ENCODE measurements around the gene NME4.
A peak's percentile ranks its signal among the peaks of the same experiment; 100 is the strongest.
"Not testable (repeated sequence)": the region's sequence is repeated elsewhere in the genome, so short reads cannot be mapped to it uniquely, and the experiment has no call there.

NME4 gene

GRCh38 chr16:397135-397661, at the start of gene NME4:
Gene NME4 (plus strand): TSS chr16:397199. CDS start chr16:397223, 24 bp downstream.
- DNase-seq (ENCODE audit: low spot score), result peak; percentile 78

DNA sequence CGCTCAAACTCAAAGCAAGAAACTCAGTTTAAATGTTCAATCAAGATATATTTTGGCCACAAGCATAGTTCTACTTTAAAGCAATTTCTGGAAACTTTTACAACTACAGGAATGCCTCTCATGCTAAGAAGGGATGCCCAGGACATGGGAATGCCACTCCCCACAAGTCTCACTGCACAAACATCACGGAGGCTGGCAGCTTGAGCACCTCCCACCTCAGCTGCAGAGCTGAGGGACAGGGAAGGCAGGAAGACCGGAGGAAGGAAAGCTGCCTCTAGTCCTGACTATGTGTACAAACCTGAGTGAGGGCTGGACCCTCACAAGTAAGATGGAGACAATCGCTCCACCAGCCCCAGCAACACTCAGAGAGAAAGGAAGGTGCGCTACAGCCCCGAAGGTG, 49.8 kb upstream of the NME4 start:
- no peak for DNase-seq (ENCODE audit: low spot score)

- DNase-seq (ENCODE audit: low spot score), result not testable (repeated sequence)
Measured at GRCh38 chr16:348495-348894, 48.5 kb upstream of the NME4 start.

DNA sequence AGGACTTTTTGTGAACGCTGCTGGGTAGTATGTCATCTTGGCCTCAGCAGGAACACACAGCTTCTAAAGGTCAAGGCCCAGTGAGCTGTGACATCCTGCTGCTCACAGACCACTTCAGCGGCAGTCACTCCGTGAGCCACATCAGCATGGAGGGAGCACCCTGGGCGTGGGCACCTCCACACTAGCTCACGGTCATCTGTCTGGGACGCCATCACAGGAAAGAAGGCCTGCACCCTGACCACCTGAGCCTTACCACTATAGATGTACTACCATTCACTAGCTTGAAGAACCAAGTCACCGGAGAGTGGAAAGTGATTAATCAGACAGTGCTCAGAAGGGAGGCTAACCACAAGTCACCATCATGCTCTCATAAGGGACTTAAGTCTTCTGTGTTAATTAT, 47.8 kb upstream of the NME4 start:
- no peak for DNase-seq (ENCODE audit: low spot score)

DNA sequence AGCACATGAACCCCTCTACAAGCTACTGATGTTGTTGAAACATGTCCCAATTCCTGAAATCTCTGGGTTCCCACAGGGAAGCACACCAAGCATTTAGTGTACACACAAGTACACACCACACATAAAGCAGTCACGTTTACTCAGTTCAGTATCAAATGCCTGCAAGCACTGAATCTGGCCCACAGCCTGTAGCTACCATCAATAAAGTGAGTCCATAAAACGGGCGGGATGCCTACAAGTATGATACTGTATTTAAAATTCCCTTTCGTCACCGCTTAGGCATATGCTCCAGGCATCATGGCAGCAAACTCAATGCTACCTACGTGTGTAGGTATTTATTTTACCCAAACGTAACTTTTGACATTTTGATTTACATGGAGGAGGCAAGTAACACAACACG, 46.8 kb upstream of the NME4 start:
- no peak for DNase-seq (ENCODE audit: low spot score)

- peak; percentile 71 for DNase-seq (ENCODE audit: low spot score)
Measured at GRCh38 chr16:351804-352520, 45.0 kb upstream of the NME4 start.

- peak; percentile 100 for DNase-seq (ENCODE audit: low spot score)
Measured at GRCh38 chr16:352547-353403, 44.2 kb upstream of the NME4 start, which contains the start of gene AXIN1. Gene AXIN1 (minus strand): TSS chr16:352723. CDS start chr16:347025, 5,698 bp downstream.

GRCh38 chr16:353404-354290, 43.4 kb upstream of the NME4 start:
- no peak for DNase-seq (ENCODE audit: low spot score)

DNA sequence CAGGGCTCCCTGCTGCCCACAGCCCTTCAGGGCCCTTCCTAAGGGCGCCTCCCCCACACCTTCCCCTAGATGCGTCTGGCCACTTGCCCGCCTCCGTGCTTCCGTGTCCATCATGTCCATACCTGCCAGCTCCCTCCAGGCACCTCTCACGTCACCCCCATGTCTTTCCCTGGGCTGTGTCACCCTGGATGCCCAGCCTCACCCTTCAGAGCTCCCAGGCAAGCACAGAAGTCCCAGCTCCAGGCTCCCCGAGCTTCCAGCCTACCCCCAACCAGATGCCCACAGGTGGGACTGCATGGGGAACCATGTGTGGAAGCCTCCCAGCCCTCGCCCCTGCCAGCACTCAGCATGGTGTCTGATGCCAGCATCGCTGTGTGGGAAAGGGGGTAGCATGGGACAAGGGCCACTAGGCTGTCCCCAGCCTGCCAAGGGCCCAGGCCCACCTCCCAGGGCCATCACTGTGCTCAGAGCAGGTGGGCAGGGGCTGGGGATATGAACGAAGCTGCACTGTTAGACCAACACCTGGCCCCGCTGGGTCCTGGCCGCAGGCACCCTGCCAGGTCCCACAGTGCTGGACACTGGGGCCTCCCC, 42.6 kb upstream of the NME4 start:
- DNase-seq (ENCODE audit: low spot score), result no peak

- no peak for DNase-seq (ENCODE audit: low spot score)
Measured at GRCh38 chr16:354971-355461, 42.0 kb upstream of the NME4 start.

- DNase-seq (ENCODE audit: low spot score), result no peak
Measured at GRCh38 chr16:356741-357140, 40.3 kb upstream of the NME4 start.

DNA sequence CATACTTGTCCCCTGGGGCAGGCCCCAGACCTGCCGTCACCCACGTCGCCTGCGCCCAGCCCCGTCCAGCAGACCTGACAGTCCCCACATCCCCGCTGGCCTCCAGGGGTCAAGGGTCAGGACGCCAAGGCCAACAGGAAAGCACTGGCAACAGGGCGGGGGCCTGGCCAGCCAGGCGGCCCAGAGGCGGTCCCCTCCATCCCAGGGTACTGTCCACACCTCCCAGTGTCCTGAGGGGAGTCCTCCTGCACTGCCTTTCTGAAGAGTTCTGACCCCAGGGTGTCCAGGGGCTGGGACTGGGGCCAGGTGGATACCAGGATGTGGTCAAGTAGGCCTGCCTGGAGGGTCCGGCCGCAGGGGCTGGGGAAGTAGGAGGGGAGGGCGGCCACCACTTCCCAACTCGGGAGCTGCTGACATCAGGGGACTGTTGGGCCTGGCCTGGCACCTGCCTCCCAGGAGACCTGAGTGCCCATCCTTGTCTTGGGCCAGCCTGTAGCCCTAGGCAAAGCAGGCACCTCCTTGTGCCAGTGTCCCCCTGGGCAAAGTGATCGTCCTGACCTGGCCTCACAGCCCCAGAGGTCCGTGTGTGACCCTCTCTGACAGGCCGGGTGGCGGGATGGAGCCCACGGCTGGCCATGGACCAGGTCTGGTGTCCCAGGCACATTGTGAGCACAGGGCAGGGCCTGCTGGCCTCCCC, 37.8 kb upstream of the NME4 start:
- no peak for DNase-seq (ENCODE audit: low spot score)

DNA sequence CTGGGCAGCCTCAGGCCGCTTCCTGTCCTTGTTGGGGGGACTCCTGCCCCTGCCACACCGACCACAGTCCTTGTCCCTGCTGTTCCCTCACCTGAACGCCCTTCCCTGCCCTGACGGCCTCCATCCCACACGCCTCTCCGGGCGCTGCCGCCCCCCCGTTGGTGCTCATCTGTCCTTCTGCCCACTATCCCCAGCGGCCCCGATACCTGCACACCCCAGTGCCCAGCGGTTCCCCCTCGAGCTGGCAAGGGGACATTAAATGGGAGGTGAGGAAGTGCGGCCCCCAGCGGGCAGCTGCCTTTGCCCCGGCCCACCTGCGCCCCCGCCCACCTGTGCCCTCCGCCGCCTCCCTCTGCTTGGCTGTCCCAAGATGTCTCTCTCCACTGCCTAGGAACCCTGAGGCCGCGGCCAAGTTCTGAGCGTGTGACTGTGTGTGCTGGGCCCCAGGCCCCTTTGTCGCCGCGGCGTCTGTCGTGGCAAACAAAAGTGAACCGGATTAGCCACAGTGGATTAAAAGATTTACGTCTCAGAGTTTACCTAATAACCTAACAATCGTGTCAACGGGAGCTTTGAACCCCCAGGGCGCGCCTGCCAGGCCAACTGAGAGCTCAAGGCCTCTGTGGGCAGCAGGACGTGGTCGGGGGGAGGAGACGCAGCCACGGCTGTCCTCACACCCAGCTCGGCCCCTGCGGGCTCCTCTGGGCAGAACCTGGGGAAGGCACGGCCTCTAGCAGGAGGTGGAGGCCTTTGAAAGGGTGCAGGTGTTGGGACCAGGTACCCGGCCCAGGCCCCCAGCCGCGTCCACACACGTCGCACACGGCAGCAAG, 36.9 kb upstream of the NME4 start:
- peak; percentile 79 for DNase-seq (ENCODE audit: low spot score)

- no peak for DNase-seq (ENCODE audit: low spot score)
Measured at GRCh38 chr16:360698-361336, 36.2 kb upstream of the NME4 start.

- DNase-seq (ENCODE audit: low spot score), result no peak
Measured at GRCh38 chr16:361341-361871, 35.6 kb upstream of the NME4 start.

DNA sequence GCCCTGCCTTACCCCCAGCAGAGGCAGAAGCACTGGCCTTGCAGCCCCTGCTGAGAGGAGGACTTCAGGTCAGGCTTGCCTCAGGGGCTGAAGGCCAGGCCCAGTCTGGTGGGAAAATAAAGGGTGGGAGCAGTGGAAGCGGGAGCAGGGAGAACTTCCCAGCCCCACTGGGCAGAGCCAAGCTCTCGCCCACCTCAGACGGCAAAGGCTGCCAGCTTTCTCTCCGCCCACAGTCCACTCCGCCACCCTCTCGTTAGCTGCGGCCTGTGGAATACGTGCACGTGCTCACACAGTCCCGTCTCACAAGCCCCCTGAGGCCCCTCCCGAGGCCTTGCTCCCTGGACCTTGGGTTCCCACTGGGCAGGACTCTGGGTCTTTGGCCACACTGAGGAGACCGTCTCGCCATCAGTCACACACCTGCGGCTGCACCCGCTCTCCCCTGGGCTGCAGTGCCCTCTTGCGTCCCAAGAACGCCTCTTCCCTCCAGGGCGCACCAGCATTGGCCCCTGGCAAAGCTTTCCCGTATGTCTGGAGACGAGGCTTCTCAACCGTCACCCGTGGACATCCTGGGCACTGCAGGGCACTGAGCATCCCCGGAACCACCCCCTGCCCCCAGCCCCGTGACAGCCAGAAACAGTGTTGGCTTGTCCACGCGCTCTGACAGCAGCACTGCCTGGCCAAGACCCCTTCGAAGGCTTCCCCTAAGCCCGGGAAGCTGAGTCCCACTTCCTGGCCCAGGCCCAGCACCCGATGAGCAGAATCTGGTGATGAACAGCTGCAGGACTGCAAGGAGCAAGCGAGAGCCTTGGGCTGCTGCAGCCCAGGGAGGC, 34.9 kb upstream of the NME4 start:
- DNase-seq (ENCODE audit: low spot score), result peak; percentile 81

DNA sequence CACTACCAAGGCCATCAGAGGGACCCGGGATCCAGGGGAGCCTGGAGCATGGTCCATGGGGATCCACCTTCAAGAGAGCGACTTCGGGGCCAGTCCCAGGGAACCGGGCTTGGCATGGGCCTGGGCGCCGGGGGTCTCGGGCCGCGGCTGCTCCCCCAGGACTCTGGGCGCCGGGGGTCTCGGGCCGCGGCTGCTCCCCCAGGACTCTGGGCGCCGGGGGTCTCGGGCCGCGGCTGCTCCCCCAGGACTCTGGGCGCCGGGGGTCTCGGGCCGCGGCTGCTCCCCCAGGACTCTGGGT, 34.3 kb upstream of the NME4 start:
- not testable (repeated sequence) for DNase-seq (ENCODE audit: low spot score)

GRCh38 chr16:363110-363765, 33.8 kb upstream of the NME4 start:
- DNase-seq (ENCODE audit: low spot score), result no peak

All from ecto neural progenitor cell (in vitro differentiated cells).